GM23248 (cell line): ENCODE results near the gene ANKRD55.

Source experiments
- EZH2 ChIP-seq: fragments of 200-600 bp; sonication (generic); IDR thresholded peaks from 2 replicates; pipeline ENCODE4 v1.6.1; 2018; ENCODE audit warnings: antibody characterized with exemption, mild to moderate bottlenecking; ENCODE audit not compliant: insufficient read depth, poor library complexity, severe bottlenecking
- EZH2phosphoT487 ChIP-seq: fragments of 200-600 bp; sonication (generic); IDR thresholded peaks from 2 replicates; pipeline ENCODE4 v1.6.1; 2018; ENCODE audit warnings: antibody characterized with exemption, moderate library complexity, mild to moderate bottlenecking, low read depth; ENCODE audit not compliant: insufficient read depth

DNA sequence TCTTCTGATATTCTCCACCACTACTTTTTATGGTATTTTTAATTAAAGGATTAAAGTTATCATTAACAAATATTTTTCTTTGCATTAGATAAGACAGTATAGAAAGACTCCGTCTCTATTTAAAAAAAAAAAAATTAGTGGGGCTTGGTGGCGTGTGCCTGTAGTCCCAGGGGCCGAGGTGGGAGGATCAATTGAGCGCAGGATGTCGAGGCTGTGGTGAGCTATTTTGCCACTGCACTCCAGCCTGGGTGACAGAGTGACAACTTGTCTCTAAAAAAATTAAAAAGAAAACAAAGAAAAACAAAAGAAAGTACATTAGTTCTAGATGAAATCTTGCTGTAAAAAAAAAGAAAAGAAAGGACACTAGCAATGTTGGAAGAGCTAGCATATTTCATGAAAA is 141.0 kb downstream of the ANKRD55 start:
- TF ChIP-seq EZH2 (no peak), EZH2phosphoT487 (no peak)
